GM21619 (cell line): ENCODE measurements around the gene FGF1.
"Not testable (repeated sequence)": the region's sequence is repeated elsewhere in the genome, so short reads cannot be mapped to it uniquely, and the experiment has no call there.

ENCODE experiments used
- ATAC-seq: cut with Tn5 transposase; IDR thresholded peaks from one replicate; pipeline ENCODE4 v1.9.1; 2021; ENCODE audit not compliant: unreplicated experiment

The FGF1 gene

DNA sequence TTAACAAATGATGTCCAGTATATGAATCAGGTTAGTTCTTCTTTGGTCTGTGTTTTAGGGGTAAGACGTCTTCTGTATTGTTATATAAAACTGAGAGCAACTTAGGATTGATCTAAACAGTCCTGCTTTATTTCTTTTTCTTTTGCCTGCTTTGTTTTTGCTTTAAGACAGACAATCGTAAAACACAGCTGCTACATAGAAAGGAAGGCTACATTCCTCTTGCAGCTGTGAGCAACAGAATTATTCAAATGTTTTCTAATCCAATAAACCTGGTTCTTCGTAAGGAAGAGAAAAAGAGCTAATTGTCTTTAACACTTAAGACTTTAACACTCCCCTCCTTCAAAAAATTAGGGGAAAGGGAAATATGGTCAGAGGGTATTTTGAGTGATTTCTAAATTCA lies 14.6 kb downstream of the FGF1 start:
- ATAC-seq: no peak

GRCh38 chr5:142670804-142671203 lies 15.1 kb downstream of the FGF1 start:
- ATAC-seq: no peak

DNA sequence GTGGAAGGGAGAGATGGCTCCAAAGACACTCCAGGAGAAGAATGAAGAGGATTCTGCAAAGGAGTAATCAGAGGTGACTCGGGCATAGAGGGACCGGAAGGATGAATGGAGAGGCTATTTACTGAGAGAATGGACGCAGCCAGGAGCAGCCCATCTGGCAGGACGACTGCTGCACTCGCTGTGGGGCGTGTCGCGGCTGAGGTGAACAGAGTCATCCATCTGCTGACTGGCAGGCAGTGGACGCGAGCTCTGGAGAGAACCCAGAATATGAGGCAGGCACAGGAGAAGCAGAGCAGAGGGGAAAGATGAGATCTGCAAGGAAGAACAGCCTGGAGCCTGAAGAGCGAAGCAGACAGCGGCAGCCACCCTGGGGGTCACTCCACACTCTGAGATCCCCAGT lies 16.4 kb downstream of the FGF1 start:
- no peak for ATAC-seq

- no peak for ATAC-seq
Measured at GRCh38 chr5:142668336-142668735, 17.6 kb downstream of the FGF1 start.

GRCh38 chr5:142667831-142668230 lies 18.1 kb downstream of the FGF1 start:
- no peak for ATAC-seq

DNA sequence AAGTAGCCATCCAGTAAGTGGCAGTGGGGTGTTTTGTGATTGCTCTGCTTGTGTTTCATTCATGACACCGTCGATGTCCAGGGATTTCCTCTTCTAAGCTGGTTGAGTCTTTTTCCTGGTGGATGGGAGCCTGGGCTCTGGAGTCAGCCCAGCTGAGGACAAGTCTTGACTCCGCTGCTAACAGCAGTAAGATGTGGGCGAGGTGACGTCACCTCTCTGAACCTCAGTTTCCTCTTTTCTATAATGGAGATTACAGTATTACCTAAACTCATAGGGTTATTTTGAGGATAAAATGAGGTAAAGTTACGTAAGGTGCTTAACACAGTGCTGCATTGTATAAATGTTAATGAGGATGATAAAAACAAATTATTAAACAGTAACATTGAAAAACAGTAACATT lies 21.3 kb downstream of the FGF1 start:
- no peak for ATAC-seq

DNA sequence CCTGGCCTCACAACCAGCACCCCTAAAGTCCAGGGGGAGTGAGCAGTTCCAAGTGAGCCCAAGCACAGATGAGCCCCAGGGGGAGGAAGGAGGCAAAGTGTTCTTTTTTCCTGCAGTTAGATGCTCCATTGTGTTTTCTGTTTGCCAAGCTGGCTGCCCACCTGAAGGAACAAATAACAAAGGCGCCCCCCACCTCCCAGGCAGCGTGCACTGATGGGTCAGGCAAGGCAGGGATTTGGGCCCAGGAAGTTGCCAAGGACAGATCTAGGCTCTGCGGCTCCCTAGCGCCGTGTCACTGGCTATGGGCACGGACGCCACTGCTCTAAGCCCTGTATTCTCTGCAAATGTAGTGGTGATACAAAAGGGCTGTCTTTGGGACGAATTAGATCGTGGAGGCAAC lies 21.8 kb downstream of the FGF1 start:
- ATAC-seq: no peak

DNA sequence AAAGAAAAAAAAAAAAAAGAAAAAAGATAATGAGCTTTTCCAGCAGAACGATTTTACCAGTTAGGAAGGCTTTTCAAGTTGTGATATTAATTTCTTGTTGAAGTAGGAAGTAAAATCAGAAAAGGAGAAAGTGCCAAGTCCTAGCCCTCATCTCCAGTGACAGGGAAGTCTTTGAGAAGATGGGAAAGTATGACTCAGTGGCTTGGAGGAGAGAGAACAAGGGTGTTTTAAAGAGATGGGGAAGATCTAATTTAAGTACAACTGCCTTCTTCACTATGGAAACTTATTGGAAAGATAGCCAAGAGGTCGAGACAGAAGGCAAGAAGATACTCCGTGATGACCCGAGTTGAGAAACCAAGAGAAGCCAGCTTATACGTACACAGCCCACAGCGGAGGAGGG lies 22.6 kb downstream of the FGF1 start:
- ATAC-seq: no peak

DNA sequence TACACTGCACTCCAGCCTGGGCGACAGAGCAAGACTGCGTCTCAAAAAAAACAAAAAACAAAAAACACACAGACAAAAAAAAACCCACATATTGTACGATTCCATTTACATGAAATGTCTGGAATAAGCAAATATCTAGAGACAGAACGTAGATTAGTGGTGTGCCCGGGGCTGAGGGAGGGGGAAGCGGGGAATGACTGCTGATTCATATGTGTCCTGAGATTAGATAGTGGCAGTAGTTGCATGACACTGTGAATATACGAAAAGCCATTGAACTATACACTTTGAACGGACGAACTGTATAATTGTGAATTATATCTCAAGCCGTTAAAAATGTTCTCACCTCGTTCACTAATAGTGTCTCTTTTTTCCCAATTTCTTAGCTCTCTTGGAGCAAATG lies 23.9 kb downstream of the FGF1 start:
- no peak for ATAC-seq

DNA sequence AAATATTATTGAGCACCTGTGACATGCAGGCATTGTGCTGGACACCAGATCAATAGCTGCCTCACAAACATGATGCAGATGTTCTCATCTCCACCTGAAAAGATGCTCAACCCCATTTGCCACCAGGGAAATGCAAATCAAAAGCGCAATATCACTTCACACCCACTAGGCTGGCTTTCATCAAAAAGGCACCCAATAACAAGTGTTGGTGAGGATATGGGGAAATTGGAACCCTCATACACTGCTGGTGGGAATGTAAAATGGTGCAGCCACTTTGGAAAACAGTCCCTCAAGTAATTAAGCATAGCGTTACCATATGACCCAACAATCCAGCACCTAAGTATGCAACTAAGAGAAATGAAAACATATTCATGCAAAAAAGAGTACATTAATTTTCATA lies 24.7 kb downstream of the FGF1 start:
- ATAC-seq: no peak

GRCh38 chr5:142660731-142661130 lies 25.2 kb downstream of the FGF1 start:
- ATAC-seq: no peak

GRCh38 chr5:142660196-142660595 lies 25.7 kb downstream of the FGF1 start:
- no peak for ATAC-seq

DNA sequence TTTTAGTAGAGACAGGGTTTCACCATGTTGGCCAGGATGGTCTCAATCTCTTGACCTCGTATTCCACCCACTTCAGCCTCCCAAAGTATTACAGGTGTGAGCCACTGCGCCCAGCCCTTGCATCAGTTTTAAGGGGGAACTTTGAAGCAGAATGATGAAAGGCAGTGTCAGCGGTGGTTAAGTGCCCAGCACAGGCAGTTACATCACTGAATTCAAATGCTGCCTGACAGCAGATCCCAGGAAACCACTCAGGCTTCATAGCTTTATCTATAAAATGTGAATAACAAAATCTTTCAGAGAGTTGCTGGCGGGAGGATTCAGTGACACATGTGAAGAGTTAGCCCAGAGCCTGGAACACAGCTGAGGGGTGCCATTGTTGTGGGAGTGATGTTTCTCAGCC lies 26.5 kb downstream of the FGF1 start:
- no peak for ATAC-seq

DNA sequence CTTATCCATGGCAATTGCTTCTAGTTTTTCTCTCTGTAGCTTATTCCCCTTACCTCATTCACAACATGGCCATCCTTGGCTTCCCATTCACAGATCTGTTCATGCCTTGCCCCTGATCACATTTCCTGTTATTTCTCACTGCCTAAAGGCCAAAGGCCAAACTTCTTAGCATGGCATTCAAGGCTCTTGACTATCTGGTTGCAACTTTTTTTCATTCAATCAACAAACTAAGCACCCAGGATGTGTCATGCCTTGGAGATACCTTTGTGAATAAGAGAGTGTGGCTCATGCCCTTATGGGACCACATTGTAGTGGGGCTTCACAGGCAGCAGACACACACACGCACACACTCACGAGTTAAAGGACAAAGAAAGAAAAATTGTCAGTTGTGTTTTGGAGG lies 27.6 kb downstream of the FGF1 start:
- ATAC-seq: no peak

GRCh38 chr5:142657446-142657845 lies 28.4 kb downstream of the FGF1 start:
- ATAC-seq: no peak

DNA sequence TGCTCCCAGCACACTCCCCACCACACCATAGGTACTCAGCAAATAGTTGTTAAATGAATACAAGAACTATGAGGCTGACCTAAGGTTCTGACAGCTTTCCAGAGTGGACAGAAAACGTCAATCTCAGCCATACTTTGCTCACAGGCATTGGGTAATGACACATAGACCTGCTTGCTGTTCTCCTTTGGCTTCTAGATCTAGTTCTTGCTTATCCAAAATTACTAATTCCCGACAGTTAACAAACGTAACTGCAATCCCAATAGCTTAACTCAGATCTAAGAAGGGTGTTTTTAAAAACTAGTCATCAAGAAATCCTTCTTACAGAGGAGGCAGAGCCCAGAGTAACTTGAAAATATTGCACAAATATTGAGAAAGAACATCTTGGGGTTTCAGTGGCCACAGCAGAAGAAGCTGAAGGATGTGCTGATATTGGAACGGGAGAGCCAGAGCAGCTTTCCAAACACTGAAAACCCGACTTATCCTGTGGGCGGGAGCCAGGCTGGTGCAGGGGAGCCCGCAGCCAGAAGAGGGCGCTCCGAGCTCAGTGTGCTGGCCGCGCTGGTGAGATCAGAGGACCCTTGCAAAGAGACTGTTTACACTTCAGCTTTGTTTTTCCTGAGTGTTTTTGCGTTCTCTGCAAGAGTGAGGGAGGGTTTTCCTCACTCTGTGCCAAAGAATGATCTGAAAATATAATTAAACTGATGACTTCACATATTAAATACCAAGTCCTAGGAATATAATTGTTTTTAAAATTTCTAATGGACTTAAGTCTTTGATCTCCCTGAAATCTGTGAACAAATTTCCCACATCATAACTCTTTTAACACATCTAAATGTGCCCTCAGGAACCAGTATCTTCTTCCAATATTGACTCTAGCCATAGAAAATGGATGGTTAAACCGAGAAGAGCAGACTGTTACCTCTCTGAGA lies 30.3 kb downstream of the FGF1 start:
- ATAC-seq: no peak

GRCh38 chr5:142654578-142655058 lies 31.3 kb downstream of the FGF1 start:
- ATAC-seq: no peak

DNA sequence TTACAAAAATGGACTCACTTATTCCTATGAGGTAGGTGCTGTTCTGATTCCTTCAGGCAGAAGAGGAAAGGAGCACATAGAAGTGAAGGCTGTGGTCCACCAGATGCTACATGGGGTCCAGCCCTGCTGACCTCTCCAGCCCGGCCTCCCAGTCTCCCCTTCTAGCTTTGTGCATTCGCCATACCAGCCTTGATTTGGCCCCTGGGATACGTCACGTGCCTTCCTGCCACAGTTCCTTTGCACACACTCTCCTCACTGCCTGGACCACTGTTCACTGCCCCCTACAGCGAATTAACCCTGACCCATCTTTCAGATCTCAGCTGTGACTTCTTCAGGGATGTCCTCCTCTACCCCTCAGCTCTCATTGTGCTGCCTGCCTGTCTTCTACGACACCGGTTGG lies 32.6 kb downstream of the FGF1 start:
- no peak for ATAC-seq

- no peak for ATAC-seq
Measured at GRCh38 chr5:142652563-142652962, 33.3 kb downstream of the FGF1 start.

GRCh38 chr5:142650881-142651280 lies 35.0 kb downstream of the FGF1 start:
- no peak for ATAC-seq

- no peak for ATAC-seq
Measured at GRCh38 chr5:142650060-142650459, 35.8 kb downstream of the FGF1 start.

GRCh38 chr5:142648108-142648507 lies 37.8 kb downstream of the FGF1 start:
- ATAC-seq: not testable (repeated sequence)

DNA sequence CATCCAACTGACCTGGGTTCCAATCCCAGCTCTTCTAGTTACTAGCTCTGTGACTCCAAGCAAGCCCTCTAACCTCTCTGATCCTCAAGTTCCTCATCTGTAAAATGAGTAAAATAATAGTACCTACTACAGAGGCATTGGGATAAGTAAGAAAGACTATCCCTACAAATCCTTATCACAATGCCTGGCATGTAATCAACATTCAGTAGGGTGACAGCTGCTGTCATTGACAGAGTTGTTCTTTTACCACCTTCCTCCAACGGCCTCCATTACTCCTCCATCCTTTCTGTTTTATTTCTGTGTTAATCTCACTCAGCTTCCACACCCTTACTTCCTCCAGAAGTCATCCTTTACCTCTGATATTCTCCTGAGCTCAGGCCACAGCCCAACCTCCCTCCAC lies 40.4 kb downstream of the FGF1 start:
- no peak for ATAC-seq
